ENCODE measurements around the gene MEGF11. TPM values are rescaled to one million over a fixed set of nuclear protein-coding genes. Genes with fewer than 3 reads are reported as not detected.

MEGF11 gene
- total RNA-seq, 1 experiment from 2014 or later = not detected

- no TSS peak for BruUV-seq (replicated peaks)
- intact Hi-C loops (cut with micrococcal nuclease) = no loop called here
- ChIA-PET POLR2A (ENCODE audit: unreplicated experiment) (no interaction called here), CTCF (no interaction called here)
- Histone ChIP-seq H3K9me3 (ENCODE audit: low read length) (no peaks in the 10 kb centered on the region), H3K4me3 (ENCODE audit: low read length) (no peak overlapping the region), H3K79me2 (ENCODE audit: low read length) (no peaks in the 10 kb centered on the region), H3K9me2 (replicated peaks; ENCODE audit: low read length) (no peaks in the 10 kb centered on the region), H2AFZ (ENCODE audit: low read length) (no peak overlapping the region), H4K20me1 (ENCODE audit: low read length) (no peaks in the 10 kb centered on the region), H3K4me1 (ENCODE audit: insufficient read depth, low read length) (peaks cover 29% of the 10 kb centered on the region), H3K4me2 (ENCODE audit: low read length) (peak overlapping the region; percentile 17; the same call in 1 of the 2 replicates), H3K27me3 (ENCODE audit: low read length) (no peaks in the 10 kb centered on the region), H3K27ac (ENCODE audit: low read length) (0 out of 2 replicates have a peak overlapping the region, but pooled peaks have one; percentile 15), H3F3A (ENCODE audit: low read length, unreplicated experiment) (no peaks in the 10 kb centered on the region), H3K9ac (ENCODE audit: low read length) (no peak overlapping the region), H3K36me3 (ENCODE audit: low read depth, low read length) (peaks cover 5% of the 10 kb centered on the region; the same call in 1 of the 2 replicates)
- DNase-seq (no peak), ATAC-seq (no peak)
- TF ChIP-seq EZH2 (IDR thresholded peaks at IDR 0.05; ENCODE audit: low read length, unreplicated experiment) (no peak), CTCF (conservative IDR thresholded peaks at IDR 0.05; ENCODE audit: low read depth, low read length) (no peak), EZH2phosphoT487 (IDR thresholded peaks at IDR 0.05; ENCODE audit: borderline replicate concordance, low read length) (no peak)
These were observed 351.7 kb downstream of the MEGF11 start for GRCh38 chr15:65901836-65902235.

DNA sequence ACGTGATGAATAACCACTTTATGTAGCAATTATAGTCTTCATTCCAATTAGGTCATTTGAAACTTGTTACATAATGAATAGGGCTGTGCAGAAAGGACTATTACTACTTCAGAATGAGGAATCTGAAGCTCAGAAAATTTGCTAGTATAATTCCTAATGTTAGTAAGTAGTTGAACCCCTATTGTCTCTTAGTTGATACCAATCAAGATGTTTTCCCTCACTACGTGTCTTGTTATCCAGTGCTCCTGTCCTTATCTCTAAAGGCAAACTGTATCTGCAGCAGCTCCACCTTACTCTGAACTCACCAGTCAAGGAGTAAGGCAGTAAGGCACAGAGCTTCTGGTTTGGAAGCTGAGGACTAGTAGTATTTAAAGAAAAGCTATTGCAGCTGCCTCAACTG is 352.2 kb downstream of the MEGF11 start:
- Histone ChIP-seq H3K36me3 (ENCODE audit: low read depth, low read length) (peaks cover 5% of the 10 kb centered on the region; the same call in 1 of the 2 replicates), H3K27me3 (ENCODE audit: low read length) (no peaks in the 10 kb centered on the region), H3K4me1 (ENCODE audit: insufficient read depth, low read length) (peaks cover 24% of the 10 kb centered on the region), H4K20me1 (ENCODE audit: low read length) (no peaks in the 10 kb centered on the region), H3K4me3 (ENCODE audit: low read length) (no peak overlapping the region), H3K4me2 (ENCODE audit: low read length) (no peak overlapping the region), H3K27ac (ENCODE audit: low read length) (no peak overlapping the region), H3K79me2 (ENCODE audit: low read length) (no peaks in the 10 kb centered on the region), H3K9me2 (replicated peaks; ENCODE audit: low read length) (no peaks in the 10 kb centered on the region), H3K9ac (ENCODE audit: low read length) (no peak overlapping the region), H2AFZ (ENCODE audit: low read length) (no peak overlapping the region), H3K9me3 (ENCODE audit: low read length) (no peaks in the 10 kb centered on the region), H3F3A (ENCODE audit: low read length, unreplicated experiment) (no peaks in the 10 kb centered on the region)
- TF ChIP-seq CTCF (conservative IDR thresholded peaks at IDR 0.05; ENCODE audit: low read depth, low read length) = no peak
- TF ChIP-seq EZH2 (IDR thresholded peaks at IDR 0.05; ENCODE audit: low read length, unreplicated experiment) = no peak
- intact Hi-C loops (cut with micrococcal nuclease) = no loop called here
- no TSS peak for BruUV-seq (replicated peaks)
- DNase-seq (no peak), ATAC-seq (no peak)
- ChIA-PET POLR2A (ENCODE audit: unreplicated experiment) (no interaction called here), CTCF (no interaction called here)

DNA sequence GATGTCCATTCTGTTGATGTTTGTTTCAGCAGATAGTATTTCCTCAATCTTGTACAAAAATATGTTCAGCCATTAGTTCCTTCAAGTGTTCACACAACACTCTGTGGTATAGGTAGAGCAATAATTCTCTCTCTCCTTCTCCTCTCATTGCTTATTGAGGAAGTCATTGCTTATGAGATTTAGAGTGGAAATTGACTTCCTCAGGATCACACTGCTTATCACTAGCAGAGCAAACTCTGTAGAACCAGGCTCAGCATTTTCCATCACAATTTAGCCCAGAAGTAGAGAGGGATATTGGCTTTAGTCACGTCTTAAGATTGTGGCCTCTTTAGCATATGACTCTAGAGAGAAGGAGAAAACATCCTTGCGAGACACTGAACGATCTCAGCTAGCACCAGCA is 353.1 kb downstream of the MEGF11 start:
- Histone ChIP-seq H3K9ac (ENCODE audit: low read length) (no peak overlapping the region), H3K9me3 (ENCODE audit: low read length) (no peaks in the 10 kb centered on the region), H3K36me3 (ENCODE audit: low read depth, low read length) (peaks cover 5% of the 10 kb centered on the region; the same call in 1 of the 2 replicates), H4K20me1 (ENCODE audit: low read length) (no peaks in the 10 kb centered on the region), H3K27me3 (ENCODE audit: low read length) (no peaks in the 10 kb centered on the region), H3F3A (ENCODE audit: low read length, unreplicated experiment) (no peaks in the 10 kb centered on the region), H3K79me2 (ENCODE audit: low read length) (no peaks in the 10 kb centered on the region), H3K4me1 (ENCODE audit: insufficient read depth, low read length) (peaks cover 17% of the 10 kb centered on the region), H3K4me2 (ENCODE audit: low read length) (no peak overlapping the region), H2AFZ (ENCODE audit: low read length) (no peak overlapping the region), H3K9me2 (replicated peaks; ENCODE audit: low read length) (no peaks in the 10 kb centered on the region), H3K27ac (ENCODE audit: low read length) (no peak overlapping the region), H3K4me3 (ENCODE audit: low read length) (no peak overlapping the region)
- BruUV-seq (replicated peaks) = no TSS peak
- no peak for ATAC-seq
- intact Hi-C loops (cut with micrococcal nuclease) = no loop called here
- POLR2A ChIA-PET (ENCODE audit: unreplicated experiment) = no interaction called here
- CTCF ChIA-PET = no interaction called here
- no peak for DNase-seq
- no peak for TF ChIP-seq CTCF (conservative IDR thresholded peaks at IDR 0.05; ENCODE audit: low read depth, low read length)
- TF ChIP-seq EZH2 (IDR thresholded peaks at IDR 0.05; ENCODE audit: low read length, unreplicated experiment) = no peak
